Activated naive CD4-positive, alpha-beta T cell treated with Interleukin-2 at 50 U/mL for 16 hours (primary cell): Measurements from ENCODE around the gene ACD.
"Not testable (repeated sequence)": the region's sequence is repeated elsewhere in the genome, so short reads cannot be mapped to it uniquely, and the experiment has no call there.

ENCODE experiments used
- DNase-seq: peaks from one replicate; pipeline ENCODE4 v3.0.0-alpha.2; 2020

The ACD gene

DNA sequence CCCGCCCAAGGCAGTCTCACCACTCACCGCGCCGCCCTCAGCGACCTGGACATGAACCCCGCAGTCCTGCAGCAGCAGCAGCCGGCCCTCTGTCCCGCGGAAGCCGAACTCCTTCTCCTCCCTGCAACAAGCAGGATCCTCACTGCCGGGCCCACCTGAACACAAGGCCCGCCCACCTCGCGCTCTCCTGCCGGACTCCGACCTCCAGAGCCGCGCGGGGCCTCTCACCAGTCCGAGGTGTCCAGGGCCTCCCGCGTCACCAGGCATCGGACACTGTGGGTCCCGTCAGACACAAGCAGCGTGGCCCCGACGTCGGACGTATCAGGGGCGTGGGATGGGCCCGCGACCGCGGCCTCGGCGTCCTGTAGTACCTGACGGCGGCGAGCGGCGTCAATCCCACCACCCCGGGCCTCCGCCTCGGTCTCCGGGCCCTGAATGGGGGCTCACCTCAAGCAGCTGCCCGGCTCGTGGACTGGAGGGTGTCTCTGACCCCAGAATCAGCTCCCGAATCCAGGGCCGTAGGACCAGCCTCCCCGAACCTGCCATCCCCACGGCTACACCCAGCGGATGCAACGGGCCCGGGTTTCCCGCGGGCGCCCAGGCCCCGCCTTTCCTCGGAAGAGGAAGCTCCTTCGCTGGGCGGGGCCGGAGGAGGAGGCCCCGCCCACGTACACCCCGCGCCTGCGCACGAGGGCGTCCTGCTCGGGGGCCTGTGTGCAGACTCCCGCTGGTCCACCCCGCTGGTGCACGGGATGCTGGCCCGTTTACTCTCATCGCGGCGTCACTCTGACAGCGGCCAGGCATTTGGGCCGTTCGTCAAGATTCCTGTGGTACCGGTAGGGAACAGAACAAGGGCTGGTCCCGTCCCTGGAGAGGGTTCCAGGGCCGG is at the start of gene ACD:
TSS of gene ACD (minus strand) at position 586 of the 889 bp plus-strand sequence. CDS start at position 546, 40 bp downstream.
- peak; percentile 93 for DNase-seq

DNA sequence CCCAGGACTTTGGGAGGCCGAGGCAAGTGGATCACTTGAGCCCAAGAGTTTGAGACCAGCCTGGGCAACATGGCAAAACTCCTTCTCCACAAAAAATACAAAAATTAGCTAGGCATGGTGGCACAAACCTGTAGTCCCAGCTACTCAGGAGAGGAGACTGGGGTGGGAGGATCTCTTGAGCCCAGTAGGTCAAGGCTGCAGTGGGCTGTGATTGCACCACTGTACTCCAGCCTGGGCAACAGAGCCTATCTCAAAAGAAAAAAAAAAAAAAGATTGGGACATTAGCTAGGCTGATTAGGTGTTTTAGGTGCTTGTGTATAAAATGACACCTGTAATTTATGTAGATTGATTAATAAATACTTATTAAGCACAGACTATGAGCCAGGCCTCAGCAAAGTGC is 49.0 kb upstream of the ACD start:
- DNase-seq = no peak

DNA sequence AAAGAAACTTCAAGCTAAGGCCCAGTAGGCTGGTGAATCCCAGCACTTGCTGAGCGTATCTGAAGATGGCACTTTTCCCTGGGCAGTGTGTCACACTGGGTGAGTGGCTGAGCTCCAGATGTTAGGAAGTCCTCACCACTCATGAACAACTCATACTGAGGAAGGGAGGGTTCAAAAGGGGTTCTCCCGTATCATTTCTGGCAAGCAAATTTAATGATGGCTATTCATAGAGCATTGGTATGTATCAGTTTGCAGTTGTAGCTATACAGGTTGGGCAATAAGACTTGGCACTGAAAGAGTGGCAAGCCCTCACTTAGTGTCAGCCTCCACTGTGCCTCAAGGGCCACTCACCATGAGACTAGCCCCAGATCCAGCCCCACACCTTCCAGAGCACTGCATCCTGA is 48.3 kb upstream of the ACD start:
- no peak for DNase-seq

DNA sequence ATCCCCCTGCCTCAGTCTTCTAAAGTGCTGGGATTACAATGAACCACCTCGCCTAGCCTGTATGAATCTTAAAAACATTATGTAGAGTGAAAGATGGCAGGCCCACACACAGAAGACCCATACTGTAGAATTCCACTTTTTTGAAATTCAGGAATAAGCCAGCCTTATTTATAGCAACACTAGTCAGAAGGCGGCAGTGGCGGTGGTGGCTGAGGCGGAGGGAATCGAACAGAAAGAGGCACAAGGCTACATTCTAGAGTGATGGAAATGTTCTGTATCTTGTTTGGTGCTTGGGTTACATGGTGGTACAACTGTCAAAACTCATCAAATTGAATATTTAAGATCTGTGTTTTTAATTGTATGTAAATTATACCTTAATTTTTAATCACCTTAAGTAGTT is 47.7 kb upstream of the ACD start:
- DNase-seq = no peak

DNA sequence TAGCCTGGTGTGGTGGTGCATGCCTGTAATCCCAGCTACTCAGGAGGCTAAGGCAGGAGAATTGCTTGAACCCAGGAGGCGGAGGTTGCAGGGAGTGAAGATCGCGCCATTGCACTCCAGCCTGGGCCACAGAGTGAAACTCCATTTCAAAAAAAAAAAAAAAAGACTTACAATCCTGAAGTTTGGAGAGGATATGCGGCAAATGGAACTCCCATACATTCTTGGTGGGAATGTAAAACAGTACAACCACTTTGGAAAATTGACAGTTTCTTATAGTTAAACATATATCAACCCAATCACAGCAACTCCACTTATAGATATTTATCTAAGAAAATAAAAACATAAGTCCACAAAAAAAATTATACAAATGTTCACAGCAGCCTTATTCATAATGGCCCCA is 47.1 kb upstream of the ACD start:
- no peak for DNase-seq

DNA sequence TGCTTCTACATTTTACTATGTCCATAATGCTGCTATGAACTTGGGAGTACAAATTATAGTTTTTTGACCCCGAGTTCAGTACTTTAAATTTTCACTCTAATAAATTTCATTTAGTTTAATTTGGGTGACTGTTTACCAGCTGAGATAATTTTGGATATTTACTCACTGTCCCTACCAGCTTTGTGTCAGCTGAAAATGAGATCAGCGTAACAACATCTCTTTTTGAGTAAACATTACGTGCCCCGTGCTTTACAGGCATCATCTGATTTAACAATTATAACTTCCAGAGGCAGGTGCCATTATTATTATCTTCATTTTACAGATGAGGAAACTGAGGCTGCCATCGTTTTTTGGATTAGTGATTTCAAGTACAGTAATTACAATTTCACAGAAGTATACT is 44.0 kb upstream of the ACD start:
- DNase-seq = no peak

DNA sequence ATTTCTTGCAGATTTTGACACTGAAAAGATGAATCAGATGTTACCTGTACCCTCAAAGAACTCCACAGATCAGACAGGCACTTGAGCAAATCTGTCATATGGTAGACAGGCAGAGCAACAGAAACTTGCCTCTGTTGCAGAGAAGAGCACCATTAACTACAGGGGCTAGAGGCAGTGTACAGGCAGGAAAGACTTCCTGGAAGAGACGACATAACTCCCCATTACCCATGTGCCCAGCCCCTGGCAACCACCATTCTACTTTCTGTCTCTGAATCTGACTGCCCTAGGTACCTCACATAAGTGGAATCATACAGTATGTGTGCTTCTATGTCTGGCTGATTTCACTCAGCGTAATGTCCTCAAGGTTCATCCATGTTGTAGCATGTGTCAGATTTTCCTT is 43.6 kb upstream of the ACD start:
- no peak for DNase-seq

DNA sequence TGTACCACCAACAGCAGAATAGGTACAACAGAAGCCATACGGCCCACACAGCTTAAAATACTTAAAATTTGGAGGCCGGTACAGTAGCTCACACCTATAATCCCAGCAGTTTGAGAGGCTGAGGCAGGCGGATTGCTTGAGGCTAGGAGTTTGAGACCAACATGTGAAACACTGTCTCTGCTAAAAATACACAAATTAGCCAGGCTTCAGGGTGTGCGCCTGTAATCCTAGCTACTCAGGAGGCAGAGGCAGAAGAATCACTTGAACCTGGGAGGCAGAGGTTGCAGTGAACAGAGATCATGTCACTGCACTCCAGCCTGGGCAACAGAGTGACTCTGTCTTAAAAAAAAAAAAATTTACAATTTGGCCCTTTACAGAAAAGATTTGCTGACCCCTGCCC is 42.1 kb upstream of the ACD start:
- DNase-seq = no peak

DNA sequence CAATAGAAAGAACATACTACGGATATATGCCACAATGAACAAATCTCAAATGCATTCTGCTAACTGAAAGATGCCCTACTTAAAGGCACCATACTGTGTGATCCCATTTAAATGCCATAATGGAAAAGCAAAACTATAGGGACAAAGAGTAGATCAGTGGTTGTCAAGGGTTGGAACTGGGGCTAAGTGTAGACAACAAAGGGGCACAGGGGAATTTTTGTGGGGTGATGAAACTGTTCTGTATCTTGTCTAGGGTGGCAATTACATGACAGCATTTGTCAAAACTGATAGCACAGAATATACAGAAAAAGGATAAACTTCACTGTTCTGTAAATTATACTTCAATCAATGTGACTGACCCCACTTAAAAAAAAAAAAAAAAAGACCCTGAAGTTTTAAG is 41.4 kb upstream of the ACD start:
- DNase-seq = no peak

DNA sequence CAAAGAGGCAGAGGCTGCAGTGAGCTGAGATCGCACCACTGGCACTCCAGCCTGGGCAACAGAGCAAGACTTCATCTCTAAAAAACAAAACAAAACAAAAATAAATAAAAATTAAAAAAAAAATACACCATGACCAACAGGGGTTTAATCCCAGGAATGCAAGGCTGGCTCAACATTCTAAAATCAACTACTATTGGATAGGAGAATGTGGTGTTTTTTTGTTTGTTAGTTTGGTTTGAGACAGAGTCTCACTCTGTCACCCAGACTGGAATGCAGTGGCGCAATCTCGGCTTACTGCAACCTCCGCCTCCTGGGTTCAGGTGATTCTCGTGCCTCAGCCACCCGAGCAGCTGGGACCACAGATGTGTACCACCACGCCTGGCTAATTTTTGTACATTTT is 39.2 kb upstream of the ACD start:
- no peak for DNase-seq

DNA sequence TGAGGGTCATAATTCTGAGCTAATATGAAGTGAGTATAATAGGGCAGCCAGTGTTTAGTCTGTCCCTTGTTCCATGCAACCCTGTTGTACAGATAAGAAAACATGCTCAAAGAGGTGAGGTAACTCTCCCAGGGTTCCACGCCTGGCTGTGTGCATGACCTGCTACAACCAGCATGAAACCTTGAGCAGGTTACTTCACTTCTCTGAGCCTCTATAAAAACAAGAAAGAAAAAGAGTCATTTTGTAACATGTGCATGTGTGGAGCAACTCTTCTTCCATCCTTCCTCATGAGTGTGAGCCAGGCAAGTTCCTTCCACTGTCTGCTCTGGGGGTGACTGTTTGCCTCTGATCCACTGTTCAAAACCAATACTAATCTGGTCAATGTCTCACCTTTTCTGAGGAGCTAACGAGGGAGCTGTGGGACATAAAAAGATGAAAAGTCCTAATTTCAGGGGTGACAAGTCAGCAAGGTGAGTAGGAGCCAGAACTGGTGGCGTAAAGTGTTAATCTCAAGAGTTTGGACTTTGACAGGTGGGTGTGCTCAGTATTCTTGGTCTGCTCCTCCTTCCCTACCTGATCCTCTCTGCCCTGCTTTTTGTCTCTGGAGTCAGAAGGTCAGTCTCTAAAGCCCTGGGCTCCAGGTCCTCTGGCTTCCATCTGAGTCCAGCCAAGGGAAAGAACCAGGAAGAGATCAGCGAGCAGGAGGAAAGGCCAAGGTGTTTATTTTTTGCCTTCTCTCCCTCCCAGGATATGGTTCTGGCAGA is 37.5 kb upstream of the ACD start:
- no peak for DNase-seq

DNA sequence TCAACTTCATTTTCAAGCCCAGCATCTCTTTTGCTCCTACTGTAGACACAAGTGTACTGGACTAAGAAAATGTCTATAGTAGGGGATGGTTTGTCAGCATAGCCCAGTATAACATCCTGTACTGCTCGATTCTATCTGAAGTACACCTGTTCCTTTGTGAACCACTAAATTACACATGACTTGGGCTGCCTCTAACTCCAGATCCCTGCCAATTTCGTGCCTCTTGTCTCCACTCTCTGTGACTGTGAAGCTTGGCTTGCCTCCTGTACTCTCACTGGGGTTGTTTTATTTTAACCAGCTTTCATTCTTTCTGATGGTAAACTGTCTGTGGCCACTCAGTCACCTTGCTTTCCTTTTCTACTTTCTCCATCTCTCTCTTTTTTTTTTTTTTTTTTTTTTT is 34.6 kb upstream of the ACD start:
- DNase-seq = no peak

DNA sequence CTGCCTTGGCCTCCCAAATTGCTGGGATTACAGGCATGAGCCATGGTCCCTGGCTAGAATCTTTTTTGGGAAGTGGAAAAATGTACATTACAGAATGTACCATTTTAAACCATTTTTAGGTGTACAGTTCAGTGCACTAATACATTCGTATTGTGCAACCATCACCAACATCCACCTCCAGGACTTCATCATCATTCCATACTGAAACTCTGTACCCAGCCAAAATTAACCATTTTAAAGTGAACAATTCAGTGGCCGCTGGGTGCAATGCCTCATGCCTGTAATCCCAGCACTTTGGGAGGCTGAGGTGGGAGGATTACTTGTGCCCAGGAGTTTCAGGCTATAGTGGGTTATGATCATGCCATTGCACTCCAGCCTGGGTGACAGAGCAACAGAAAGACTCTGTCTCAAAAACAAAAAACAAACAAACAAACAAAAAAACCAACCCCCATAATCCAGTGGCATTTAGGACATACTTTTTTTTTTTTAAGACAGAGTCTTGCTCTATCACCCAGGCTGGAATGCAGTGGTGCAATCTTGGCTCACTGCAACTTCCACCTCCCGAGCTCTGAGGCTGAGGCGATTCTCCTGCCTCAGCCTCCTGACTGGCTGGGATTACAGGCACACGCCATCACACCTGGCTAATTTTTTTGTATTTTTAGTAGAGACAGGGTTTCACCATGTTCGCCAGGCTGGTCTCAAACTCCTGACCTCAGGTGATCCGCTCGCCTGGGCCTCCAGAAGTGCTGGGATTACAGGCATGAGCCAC is 33.6 kb upstream of the ACD start:
- DNase-seq = not testable (repeated sequence)

DNA sequence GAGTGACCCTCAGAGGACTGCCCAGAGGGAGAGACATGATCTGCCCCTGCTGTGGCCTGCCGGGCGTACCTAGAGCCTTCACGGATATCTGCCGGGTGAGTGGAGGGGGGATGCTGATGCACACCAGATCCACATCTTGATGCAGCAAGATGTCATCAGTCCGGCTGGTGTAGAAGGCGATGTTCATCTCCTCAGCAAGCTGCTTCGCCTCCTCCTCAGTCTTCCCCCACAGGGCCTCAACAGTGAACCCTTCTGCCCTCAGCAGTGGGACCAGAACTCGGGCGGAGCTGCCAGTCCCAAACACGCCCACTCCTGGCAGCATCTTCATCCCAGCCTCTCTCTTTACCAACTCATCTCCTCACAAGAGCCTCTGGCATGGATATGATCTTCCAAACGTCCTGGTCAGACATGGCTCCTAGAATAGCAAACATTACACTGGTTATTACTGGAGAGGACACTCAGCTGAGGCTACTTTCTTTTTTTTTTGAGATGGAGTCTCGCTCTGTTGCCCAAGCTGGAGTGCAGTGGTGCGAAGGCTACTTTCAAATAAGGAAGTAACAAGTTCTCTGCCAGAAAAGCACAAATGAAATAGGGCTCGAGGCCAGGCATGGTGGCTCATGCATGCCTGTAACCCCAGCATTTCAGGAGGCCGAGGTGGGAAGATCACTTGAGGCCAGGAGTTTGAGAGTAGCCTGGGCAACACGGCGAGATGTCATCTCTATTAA is 25.5 kb upstream of the ACD start:
- no peak for DNase-seq

DNA sequence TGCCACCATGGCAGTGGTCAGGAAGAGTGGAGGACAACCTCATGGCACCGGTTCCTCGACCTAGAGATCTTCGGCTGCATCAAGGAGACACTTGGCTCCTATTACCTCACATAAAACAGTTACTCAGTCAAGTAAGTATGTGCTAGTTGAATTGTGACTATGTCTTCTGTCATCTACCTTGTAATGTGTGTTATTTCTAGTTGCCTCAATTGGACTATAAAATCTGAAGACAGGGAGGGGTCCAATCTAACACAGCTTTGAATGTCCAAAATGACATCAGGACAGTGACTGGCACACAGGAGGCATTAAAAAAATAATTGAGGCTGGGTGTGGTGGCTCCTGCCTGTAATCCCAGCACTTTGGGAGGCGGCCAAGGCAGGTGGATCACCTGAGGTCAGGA is 23.7 kb upstream of the ACD start:
- DNase-seq = no peak

DNA sequence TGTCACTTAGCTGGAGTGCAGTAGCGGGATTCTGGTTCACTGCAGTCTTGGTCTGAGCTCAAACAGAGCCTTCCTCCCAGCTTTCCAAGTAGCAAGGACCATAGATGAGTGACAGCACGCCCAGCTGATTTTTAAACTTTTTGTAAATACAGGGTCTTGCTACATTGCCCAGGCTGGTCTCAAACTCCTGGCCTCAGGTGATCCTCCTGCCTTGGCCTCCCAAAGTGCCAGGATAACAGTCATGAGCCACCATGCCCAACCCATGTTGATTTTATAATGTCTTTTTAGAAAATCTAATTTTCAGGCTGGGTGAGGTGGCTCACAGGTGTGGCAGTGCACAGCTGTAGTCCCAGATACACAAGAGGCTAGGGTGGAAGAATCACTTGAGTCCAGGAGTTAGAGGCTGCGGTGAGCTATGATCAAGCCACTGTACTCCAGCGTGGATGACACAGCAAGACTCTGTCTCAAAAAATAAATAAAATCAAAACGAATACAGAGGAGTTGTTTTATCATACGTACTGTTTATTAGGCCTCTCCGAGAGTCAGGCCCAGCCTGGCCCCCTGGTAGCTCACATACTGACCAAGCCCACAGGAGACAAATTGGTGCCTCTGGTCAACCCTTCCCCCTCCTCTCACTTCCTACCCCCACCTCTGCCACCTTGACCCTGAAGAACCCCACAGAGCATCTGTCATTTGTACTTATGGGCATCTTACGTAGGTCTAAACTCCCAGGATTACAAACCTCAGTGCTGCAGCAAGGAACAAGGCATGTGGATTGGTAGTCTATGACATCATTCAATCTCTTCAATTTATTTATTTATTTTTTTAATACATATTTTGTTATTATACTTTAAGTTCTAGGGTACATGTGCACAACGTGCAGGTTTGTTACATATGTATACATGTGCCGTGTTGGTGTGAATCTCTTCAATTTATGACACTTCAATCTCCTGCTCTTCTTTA is 20.2 kb upstream of the ACD start:
- no peak for DNase-seq

DNA sequence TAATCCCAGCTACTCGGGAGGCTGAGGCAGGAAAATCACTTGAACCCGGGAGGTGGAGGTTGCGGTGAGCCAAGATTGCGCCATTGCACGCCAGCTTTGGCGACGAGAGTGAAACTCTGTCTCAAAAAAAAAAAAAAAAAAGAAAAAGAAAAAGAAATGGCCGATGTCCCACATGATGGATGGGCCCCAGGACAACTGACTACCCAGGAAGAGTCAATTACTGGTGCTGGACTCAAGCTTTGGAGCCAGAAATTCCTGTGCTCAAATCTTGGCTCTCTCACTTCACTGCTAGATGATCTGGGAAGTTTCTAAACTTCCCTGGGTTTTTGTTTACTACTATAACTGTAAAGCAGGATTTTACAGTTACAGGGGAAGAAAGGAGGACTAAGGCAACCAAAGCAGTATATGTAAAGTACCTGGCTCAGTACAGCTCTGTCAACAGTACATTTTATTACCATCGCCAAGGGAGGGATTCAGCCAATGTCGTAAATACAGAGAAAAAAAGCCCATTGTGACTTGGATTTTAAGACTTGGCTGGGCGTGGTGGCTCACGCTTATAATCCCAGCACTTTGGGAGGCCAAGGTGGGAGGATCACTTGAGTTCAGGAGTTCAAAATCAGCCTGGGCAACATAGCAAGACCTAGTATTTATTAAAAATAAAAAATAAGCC is 18.4 kb upstream of the ACD start:
- DNase-seq = no peak

DNA sequence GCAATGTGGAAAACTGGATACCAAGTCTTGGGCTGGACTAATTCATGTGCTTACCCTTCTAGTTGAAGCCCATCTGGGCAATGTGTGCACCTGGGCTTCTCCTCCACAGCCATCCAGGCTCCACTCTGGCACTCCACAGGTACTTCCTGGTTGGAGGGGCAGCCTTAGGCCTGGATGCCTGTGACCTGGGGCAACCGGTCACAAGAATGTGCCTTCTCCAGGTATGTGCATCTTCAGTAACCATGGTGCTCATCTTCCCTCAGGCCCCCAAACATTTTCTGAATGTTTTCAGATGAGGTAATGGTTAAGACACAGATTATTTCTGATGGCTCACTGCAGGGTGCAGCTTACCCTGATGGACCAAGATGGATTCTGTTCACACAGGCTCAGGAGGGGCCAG is 17.7 kb upstream of the ACD start:
- DNase-seq = no peak

DNA sequence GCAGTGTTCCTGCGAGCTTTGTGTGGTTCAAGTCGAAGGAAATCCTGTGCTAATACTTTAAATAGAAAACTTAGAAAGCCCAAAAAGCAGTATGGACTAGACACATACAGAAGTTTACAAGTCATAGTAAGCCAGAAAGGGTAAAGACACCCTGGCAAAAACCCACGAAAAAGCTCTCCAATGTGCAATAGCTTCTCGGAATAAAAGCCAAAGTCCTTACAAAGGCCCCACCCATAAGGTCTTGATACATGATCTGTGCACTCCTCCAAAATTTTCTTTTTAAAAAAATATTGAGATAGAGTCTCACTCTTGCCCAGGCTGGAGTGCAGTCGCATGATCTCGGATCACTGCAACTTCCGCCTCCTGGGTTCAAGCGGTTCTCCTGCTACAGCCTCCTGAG is 16.9 kb upstream of the ACD start:
- no peak for DNase-seq

DNA sequence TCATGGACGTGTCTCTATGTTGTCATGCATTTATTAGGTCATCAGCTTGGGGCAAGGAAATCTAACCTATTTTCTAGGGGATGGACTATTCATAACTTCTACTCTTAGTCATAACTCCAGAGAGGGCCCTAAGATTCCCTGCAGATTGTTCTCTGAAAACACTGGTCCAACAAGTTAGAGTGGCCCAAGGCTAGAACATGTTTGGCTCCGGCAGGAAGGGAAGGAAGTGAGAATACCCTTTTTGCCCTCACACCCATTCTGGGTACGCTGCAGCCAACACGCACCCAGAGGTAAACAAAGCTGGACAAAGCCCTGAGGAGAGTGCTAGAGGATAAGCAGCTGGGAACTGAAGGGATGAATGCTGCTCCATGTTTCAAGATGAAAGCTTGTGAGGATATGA is 16.5 kb upstream of the ACD start:
- no peak for DNase-seq

DNA sequence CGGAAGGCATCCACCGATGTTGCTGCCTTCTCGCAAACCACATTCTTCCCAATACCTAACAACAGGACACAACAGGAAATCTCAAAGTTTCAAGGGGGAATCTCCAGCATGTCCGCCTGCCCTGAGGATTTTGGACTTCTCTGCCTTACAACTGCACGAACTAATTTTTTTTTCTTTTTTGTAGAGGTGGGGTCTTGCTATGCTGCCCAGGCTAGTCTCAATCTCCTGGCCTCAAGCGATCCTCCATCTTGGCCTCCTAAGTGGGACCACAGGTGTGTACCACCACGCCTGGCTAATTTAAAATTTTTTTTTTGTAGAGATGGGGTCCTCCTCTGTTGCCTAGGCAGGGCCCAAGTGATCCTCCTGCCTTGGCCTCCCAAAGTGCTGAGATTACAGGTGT is 15.9 kb upstream of the ACD start:
- DNase-seq = no peak
